Measurements from ENCODE around the gene TTLL11.

Gene TTLL11

DNA sequence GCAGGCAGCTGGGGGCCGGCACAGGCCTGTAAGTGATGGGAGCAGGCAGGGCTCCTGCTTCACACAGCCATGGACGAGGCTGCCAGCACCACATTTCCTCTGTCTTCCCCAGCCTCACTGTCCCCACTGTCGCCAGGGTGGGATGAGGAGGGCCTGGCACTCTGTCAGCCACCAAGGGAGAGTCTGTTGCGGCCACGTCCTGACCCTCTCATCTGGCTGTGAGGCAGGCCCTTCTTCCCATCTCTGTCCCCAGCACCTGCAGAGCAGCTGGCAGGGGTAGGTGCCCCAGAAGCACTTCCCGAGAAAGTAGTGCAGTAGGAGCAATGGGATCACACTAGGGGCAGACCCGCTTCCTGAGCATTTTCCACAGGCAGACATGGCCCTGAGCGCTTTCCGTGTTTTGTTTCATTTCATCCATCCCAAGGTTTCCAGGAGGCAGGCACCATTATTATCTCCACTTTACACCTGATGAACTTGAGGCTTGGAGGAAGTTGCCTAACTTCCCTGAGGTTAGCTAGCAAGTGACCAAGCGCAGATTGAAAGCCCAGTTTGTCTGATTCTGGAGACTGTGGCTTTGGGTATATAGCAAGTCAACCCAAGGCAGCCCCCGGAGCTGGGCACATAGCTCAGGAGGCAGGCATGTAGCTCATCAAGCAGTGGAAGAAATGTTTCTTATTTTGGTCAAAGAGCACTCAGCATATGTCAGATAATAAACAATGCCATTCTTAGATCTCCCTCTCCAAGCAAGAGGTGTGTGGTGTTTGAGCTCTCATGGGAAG lies 239.3 kb downstream of the TTLL11 start:
- DNase-seq (ENCODE audit: low read depth): no peak

- peak; percentile 24 for DNase-seq (ENCODE audit: low read depth)
Observed at GRCh38 chr9:121852651-121853616, 240.2 kb downstream of the TTLL11 start.

- no peak for DNase-seq (ENCODE audit: low read depth)
Observed at GRCh38 chr9:121852241-121852640, 240.9 kb downstream of the TTLL11 start.

DNA sequence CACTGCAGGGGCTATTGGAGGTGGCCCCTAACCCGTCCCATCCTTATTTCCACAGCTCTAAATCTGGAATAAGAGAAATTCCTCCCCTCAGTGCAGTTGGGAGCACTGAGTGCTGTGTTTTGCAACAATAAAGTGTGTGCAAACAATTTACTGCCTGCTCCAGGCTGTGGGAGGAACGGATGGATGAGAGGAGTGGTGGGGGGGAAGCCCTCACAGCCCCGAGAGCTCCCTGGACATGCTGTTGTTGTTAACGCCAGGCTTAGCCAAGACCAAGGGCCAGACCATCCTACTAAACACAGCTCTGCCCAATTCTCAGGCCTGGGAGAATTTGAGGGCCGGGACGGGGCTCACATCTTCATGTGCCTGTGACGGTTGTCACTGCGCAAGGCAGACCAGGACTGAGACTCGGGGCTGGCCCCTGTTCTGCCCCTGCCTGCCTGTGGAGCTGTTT lies 241.4 kb downstream of the TTLL11 start:
- no peak for DNase-seq (ENCODE audit: low read depth)

- DNase-seq (ENCODE audit: low read depth): no peak
Observed at GRCh38 chr9:121850366-121850765, 242.7 kb downstream of the TTLL11 start.

DNA sequence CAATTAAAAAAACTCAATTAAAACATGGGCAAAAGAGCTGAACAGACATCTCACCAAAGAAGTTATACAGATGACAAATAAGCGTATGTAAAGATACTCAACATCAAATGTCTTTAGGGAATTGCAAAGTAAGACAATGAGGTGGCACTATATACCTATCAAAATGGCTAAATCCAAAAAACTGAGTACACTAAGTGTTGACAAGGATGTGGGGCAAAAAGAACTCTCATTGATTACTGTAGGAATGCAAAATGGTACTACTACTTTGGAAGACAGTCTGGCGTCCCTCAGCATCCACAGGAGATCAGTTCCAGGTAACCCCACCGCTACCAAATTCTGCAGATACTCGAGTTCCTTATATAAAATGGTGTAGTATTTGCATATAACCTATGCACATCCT lies 243.6 kb downstream of the TTLL11 start:
- DNase-seq (ENCODE audit: low read depth): no peak

DNA sequence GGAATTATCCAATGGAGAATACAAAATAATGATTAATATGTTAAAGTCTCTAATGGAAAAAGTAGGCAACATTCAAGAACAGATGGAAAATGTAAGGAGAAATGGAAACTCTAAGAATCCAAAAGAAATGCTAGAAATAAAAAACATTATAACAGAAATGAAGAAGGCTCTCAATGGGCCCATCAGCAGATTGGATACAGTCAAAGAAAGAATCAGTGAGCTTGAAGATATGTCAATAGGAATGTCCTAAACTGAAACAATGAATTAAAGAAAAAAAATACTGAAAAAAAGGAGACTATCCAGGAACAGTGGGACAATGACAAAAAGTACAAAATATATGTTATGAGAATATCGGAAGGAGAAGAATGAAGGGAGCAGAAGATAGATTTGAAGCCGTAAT lies 248.5 kb downstream of the TTLL11 start:
- DNase-seq (ENCODE audit: low read depth): no peak

DNA sequence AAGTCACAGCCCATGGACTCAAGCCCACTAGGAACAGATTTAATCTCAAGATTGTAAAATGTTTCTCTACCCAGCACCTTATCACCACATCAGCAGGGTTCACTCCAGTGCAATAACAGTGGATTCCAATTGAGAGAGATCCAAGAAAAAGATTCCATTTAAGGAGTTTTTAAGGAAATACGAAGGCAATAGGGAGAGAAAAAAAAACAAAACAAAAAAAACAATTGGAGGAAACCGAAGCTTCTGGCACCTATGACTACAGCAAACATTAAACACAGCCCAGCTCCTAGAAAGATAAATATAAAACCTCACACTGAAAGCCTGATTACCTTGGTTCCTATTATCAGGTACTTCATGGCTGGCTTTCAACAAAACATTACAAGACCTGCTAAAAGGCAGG lies 249.0 kb downstream of the TTLL11 start:
- peak; percentile 83 for DNase-seq (ENCODE audit: low read depth)

- DNase-seq (ENCODE audit: low read depth): peak; percentile 84
Observed at GRCh38 chr9:121842612-121842978, 250.5 kb downstream of the TTLL11 start.

DNA sequence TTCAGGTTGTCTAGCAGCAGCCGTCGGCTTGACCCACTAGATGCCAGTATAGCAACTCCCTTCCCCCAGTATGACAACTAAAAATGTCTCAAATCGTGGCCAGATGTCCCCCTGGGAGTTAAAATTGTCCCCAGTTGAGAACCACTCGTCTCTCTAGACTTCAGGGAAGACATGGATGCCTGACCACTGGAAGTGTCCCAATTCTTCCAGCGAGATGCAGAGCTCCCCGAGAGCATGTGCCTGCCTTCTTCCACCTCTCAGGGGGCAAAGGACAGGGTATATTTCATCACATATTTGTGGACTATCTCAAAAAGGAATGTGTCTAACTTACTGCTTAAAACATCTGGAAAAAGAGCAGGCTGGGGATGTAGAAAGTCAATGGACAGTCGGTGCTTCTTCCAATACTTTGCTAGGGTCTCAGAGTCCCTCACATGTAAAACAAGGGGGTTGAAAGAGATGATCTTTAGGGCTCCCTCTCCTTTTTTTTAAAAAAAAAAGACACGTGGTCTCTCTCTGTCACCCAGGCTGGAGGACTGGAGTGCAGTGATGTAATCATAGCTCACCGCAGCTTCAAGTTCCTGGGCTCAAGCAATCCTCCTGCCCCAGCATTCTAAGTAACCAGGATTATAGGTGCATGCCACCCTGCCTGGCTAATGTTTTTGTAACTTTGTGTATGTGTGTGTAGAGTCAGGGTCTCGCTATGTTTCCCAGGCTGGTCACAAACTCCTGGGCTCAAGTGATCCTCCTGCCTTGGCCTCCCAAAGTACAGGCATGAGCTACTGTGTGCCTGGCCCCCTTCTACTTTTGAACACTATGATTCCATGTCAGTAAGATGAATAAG lies 251.1 kb downstream of the TTLL11 start:
- DNase-seq (ENCODE audit: low read depth): peak; percentile 40

- DNase-seq (ENCODE audit: low read depth): no peak
Observed at GRCh38 chr9:121840838-121841760, 252.0 kb downstream of the TTLL11 start.

DNA sequence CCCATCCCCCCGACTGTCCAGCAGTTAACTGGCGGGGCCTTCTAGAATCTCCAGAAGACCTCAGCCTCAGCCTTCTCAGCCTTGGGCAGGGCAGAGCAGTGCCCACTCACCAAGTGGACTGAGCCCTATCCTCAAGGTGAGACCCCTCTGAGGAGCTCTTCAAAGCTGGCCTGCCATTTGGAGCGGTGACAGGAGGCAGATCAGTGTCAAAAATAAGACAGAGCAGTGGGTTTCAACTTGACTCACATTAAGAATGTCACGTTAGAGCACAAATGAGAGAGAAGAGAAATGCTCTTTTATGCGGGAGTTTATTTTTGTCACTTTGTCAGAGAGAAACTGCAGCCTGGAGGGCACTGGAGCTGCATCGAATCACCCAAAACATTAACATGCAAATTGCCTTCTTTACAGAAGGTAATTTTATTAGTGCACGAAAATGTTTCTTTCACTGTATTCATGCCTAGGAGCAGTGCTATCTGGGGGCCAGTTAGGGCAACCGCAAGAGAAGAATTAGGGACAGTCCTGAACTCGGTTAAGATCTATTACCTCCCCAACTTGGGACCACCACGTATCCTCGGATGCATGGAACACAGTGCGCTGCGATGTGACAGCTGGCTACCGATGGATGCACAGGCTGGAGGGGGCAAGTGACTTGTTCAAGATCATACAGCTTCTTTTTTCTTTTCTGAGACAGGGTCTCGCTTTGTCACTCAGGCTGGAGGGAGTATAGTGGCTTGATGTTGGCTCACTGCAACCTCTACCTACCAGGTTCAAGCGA lies 253.2 kb downstream of the TTLL11 start:
- DNase-seq (ENCODE audit: low read depth): no peak

- no peak for DNase-seq (ENCODE audit: low read depth)
Observed at GRCh38 chr9:121838746-121839669, 254.1 kb downstream of the TTLL11 start.

DNA sequence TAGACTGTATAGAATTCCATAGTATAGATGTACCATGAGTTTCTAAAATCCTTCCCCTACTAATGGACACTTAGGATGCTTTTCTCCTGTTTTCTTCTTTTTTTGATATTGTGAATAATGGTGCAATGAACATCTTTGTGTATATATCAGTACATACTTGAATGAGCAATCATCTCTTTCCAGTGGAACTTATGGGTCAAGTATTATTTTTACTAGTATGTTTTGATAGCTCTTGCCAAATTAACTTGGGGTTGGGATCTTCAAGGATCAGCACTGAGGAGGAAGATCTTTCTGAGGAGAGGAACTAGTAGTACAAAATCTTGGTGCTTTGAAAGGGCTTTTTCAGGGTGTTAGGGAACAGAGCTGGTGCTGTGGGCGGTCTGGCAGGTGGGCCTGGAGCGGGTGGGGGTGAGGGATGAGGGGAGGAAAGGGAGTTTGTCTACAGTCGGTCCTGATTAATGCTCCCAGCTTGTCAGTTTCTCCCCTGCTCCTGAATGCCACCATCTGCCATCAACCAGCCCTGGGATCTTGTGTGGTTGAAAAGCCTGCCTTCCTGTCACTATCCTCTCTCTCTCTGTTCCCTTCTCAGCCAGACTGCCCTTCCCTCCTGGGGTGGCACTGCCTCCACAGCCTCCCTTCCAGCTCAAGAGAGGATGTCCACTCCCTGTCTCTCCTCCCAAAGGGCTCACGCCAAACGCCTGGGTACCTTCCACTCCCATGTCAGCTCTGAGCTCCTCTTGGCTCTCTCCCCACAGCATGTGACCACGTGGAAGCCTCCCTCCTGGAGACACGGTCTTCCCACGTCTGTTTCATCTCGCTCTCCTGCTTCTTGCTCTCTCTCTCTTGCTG lies 255.8 kb downstream of the TTLL11 start:
- peak; percentile 70 for DNase-seq (ENCODE audit: low read depth)

GRCh38 chr9:121836366-121836885 lies 256.7 kb downstream of the TTLL11 start:
- no peak for DNase-seq (ENCODE audit: low read depth)

- DNase-seq (ENCODE audit: low read depth): peak; percentile 13
Observed at GRCh38 chr9:121835587-121836365, 257.3 kb downstream of the TTLL11 start.

DNA sequence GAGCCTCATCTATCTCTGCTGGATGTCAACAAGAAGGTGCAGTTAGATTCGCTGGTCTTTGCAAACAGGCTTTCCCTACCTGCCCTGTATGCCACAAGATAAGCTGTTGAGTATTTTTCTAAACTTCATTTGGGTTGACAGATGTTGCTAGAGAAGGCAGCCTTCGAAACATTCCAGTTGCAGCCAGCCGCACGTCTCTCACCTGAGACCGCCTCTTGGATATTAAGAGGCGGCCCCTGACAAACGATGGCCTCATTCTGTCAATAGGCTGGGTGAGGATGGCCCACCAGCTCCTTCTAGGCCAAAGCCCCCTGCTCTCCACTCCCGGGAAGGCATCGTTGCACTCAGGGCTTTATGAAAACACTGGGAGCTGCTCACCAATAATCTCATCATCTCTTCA lies 260.0 kb downstream of the TTLL11 start:
- no peak for DNase-seq (ENCODE audit: low read depth)

Measured in EH (cell line).